LoVo (cell line): ENCODE results near the gene NUP210.
A peak's percentile ranks its signal among the peaks of the same experiment; 100 is the strongest.
"Not testable (repeated sequence)": the region's sequence is repeated elsewhere in the genome, so short reads cannot be mapped to it uniquely, and the experiment has no call there.

Source experiments
- DNase-seq: peaks from one replicate; pipeline ENCODE4 v3.0.0-alpha.2; 2016; ENCODE audit warnings: low spot score

NUP210 gene

GRCh38 chr3:13420045-13420830 lies at the start of gene NUP210:
NUP210 (minus strand) TSS chr3:13420322; CDS start chr3:13420226, 96 bp downstream.
- peak; percentile 65 for DNase-seq

GRCh38 chr3:13466781-13467180 lies 46.7 kb upstream of the NUP210 start:
- DNase-seq: no peak

GRCh38 chr3:13465236-13465873 lies 45.2 kb upstream of the NUP210 start:
- DNase-seq: no peak

- DNase-seq: no peak
Observed at GRCh38 chr3:13463618-13464400, 43.7 kb upstream of the NUP210 start.

GRCh38 chr3:13462822-13463221 lies 42.7 kb upstream of the NUP210 start:
- DNase-seq: no peak

- no peak for DNase-seq
Observed at GRCh38 chr3:13462125-13462629, 42.1 kb upstream of the NUP210 start.

GRCh38 chr3:13461169-13462124 lies 41.3 kb upstream of the NUP210 start:
- peak; percentile 55 for DNase-seq

- DNase-seq: no peak
Observed at GRCh38 chr3:13460341-13460736, 40.2 kb upstream of the NUP210 start.

GRCh38 chr3:13459605-13460340 lies 39.7 kb upstream of the NUP210 start:
- no peak for DNase-seq

- DNase-seq: no peak
Observed at GRCh38 chr3:13457593-13457992, 37.5 kb upstream of the NUP210 start.

GRCh38 chr3:13455644-13456043 lies 35.5 kb upstream of the NUP210 start:
- DNase-seq: no peak

- peak; percentile 60 for DNase-seq
Observed at GRCh38 chr3:13452490-13453335, 32.6 kb upstream of the NUP210 start.

GRCh38 chr3:13451301-13451673 lies 31.2 kb upstream of the NUP210 start:
- no peak for DNase-seq

- not testable (repeated sequence) for DNase-seq
Observed at GRCh38 chr3:13442882-13443281, 22.8 kb upstream of the NUP210 start.

GRCh38 chr3:13440204-13440817 lies 20.2 kb upstream of the NUP210 start:
- DNase-seq: no peak

- DNase-seq: not testable (repeated sequence)
Observed at GRCh38 chr3:13436213-13436612, 16.1 kb upstream of the NUP210 start.

GRCh38 chr3:13433912-13434311 lies 13.8 kb upstream of the NUP210 start:
- DNase-seq: no peak

- DNase-seq: no peak
Observed at GRCh38 chr3:13432093-13432492, 12.0 kb upstream of the NUP210 start.

GRCh38 chr3:13430411-13430875 lies 10.3 kb upstream of the NUP210 start:
- DNase-seq: not testable (repeated sequence)
